Hepatocyte (in vitro differentiated cells): ENCODE results near the gene NAP1L4.

Experiments
- EZH2 ChIP-seq: fragments of 200-600 bp; sonication (generic); IDR thresholded peaks from 2 replicates; pipeline ENCODE4 v1.6.1; 2016; ENCODE audit warnings: antibody characterized with exemption, mild to moderate bottlenecking, borderline replicate concordance
- TF ChIP-seq, protein P1 (sequence below): fragments of 200-600 bp; sonication (generic); IDR thresholded peaks from 2 replicates; pipeline ENCODE4 v1.5.1; 2016; ENCODE audit warnings: antibody characterized with exemption, mild to moderate bottlenecking; ENCODE audit not compliant: poor library complexity

DNA sequence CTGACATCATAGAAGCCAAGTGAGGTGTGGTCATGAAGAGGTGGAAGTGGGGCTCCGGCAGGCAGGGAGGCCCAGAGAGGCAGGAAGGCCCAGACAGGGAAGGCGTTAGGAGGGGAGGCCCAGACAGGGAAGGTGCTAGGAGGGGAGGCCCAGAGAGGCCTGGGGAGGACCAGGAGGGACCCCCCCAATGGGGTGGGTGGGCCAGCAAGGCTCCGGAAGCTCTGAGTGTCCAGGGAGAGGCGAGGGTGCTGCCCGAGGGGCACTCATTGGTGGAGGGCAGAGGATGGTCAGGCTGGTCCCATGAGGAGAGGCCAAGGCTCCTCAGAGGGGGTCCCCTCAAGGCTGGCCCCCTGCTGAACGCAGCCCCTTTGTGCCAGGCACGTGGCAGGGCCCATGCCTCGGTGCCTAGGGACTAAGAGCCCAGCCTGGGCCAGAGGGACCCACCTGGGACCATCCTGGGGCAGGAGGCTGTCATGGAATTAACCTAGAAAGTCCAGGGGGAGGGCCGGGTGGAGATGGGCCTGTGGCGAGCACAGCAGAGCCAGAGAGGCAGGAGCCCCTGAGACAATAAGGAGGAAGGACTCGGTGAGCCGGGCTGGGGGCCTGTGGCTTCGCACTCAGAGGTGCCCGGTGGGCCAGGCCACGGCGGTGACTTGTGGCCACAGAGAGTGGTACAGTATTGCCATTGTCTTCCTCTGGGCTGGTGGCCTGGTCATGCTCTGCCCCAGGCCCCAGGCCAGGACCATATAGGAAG, 75.1 kb downstream of the NAP1L4 start:
- TF ChIP-seq, protein P1, sequence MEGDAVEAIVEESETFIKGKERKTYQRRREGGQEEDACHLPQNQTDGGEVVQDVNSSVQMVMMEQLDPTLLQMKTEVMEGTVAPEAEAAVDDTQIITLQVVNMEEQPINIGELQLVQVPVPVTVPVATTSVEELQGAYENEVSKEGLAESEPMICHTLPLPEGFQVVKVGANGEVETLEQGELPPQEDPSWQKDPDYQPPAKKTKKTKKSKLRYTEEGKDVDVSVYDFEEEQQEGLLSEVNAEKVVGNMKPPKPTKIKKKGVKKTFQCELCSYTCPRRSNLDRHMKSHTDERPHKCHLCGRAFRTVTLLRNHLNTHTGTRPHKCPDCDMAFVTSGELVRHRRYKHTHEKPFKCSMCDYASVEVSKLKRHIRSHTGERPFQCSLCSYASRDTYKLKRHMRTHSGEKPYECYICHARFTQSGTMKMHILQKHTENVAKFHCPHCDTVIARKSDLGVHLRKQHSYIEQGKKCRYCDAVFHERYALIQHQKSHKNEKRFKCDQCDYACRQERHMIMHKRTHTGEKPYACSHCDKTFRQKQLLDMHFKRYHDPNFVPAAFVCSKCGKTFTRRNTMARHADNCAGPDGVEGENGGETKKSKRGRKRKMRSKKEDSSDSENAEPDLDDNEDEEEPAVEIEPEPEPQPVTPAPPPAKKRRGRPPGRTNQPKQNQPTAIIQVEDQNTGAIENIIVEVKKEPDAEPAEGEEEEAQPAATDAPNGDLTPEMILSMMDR: no peak
- TF ChIP-seq EZH2: no peak
